Adrenal gland (tissue), 12 donors: Measurements from ENCODE around the gene FSD1. TPM values are rescaled to one million over a fixed set of nuclear protein-coding genes. Genes with fewer than 3 reads are reported as not detected.

Source experiments
- DNase-seq, 7 donors: peaks; one replicate each; pipeline ENCODE4 v3.0.0-alpha.2; 2019 to 2020
- H3K27ac ChIP-seq, 5 donors: fragments of 200-600 bp; sonication (generic) in 4 of 5; 1 replicate in 3 of 5; 2 replicates in 2 of 5; pipeline versions ENCODE4 v1.5.1 to v1.8.0; 2016 to 2020; ENCODE audit warnings: mild to moderate bottlenecking in 1 of 5
- H3K27me3 ChIP-seq: fragments of 200-600 bp; 2 replicates; pipeline ENCODE4 v1.8.0; 2021
- H3K36me3 ChIP-seq, 2 donors: fragments of 200-600 bp; replicated peaks in 1 of 2; 1 replicate in 1 of 2; 2 replicates in 1 of 2; pipeline versions ENCODE4 v1.5.1 to v1.8.0; 2018 to 2022
- H3K4me1 ChIP-seq, 2 donors: fragments of 200-600 bp; replicated peaks in 1 of 2; 1 replicate in 1 of 2; 2 replicates in 1 of 2; pipeline versions ENCODE4 v1.5.1 to v1.8.0; 2018 to 2021
- H3K4me3 ChIP-seq, 4 donors: fragments of 200-600 bp; sonication (generic) in 3 of 4; one replicate each; pipeline ENCODE4 v1.5.1; 2016 to 2018
- H3K9me3 ChIP-seq, 3 donors: fragments of 200-600 bp; sonication (generic) in 1 of 3; replicated peaks in 1 of 3; 1 replicate in 2 of 3; 2 replicates in 1 of 3; pipeline versions ENCODE4 v1.5.1 to v1.8.0; 2016 to 2021
- CTCF ChIP-seq, 6 experiments: fragments of 450-650 bp in 4 of 6; fragments of 200-600 bp in 2 of 6; sonication (generic) in 1 of 6; IDR thresholded peaks; 1 replicate in 5 of 6; 2 replicates in 1 of 6; pipeline versions ENCODE4 v1.5.1 to v1.8.0; 2016 to 2021; ENCODE audit warnings: antibody characterized with exemption in 6 of 6, mild to moderate bottlenecking in 2 of 6, moderate library complexity in 1 of 6
- POLR2A ChIP-seq, 2 donors: fragments of 450-650 bp; IDR thresholded peaks; one replicate each; pipeline ENCODE4 v1.6.1; 2017; ENCODE audit warnings: antibody characterized with exemption in 2 of 2, mild to moderate bottlenecking in 2 of 2, moderate library complexity in 1 of 2
- WGBS, 4 donors: extraction: QIAGEN DNeasy Blood & Tissue Kit in 2 of 4; methylation state at CpG; one replicate each; pipeline versions ENCODE4 v1.1.5 to v1.1.7; 2013 to 2017; 5-methylcytosine and 5-hydroxymethylcytosine counted together
- intact Hi-C, 2 donors: fragments of 100-400 bp; cut with DNase I; formaldehyde crosslinking; loops; one replicate each; pipeline versions ENCODE4 v1.14.1 to v1.15.0; 2022 to 2023
- polyA plus RNA-seq, 3 donors: library from polyadenylated mRNA; stranded (reverse); fragments of 200-250 nt in 2 of 3; fragments of 350-450 nt in 1 of 3; fragmentation: Illumina TruSeq in 1 of 3; extraction: RNeasy Lipid Tissue Mini Kit (QIAGEN cat#74804) in 1 of 3; gene quantifications; one replicate each; pipeline ENCODE4 v1.2.3, GENCODE V29; 2013 to 2014
- total RNA-seq, 9 donors: library from RNA; depleted of rRNA in 4 of 9; stranded (reverse); fragments of >200 nt in 4 of 9; fragments of 120-200 nt in 1 of 9; fragmentation: NEBNext Ultra II Directional in 1 of 9; extraction: Animal tissue kit (Norgen Biotek cat#: 25700) in 1 of 9; gene quantifications; one replicate each; pipeline versions ENCODE4 v1.1.0 to v1.2.4, GENCODE V29; 2013 to 2023
- donor health status: healthy with polysubstance abuse.
- donor health status: Bipolar disorder and iron deficiency.
- donor health status: DM: yes; HTN: yes; CAD: no.
- donor health status: DM: no; HTN: no; CAD: no.
- donor health status: DM: no; HTN: no; CAD: no.
- donor health status: DM: yes; HTN: yes; CAD: no.

The FSD1 gene
- total and polyA plus RNA-seq, 12 donors = 0.34 to 7.2 (median 1.2) TPM; not detected in 3

GRCh38 chr19:4359627-4360000, 55.2 kb downstream of the FSD1 start:
- 77 to 83% (median 80%) methylated on average over 4 to 13 of the region's 13 CpGs for WGBS, 4 donors
- Histone ChIP-seq H3K4me3 (no peak overlapping the region), H3K27ac (peak overlapping the region in 2 of 5 donors; percentile 78 to 83), H3K27me3 (no peaks in the 10 kb centered on the region), H3K36me3 (peaks cover 0 to 62% of the 10 kb centered on the region in 2 donors), H3K4me1 (peaks cover 13 to 18% of the 10 kb centered on the region in 2 donors), H3K9me3 (no peaks in the 10 kb centered on the region)
- intact Hi-C loops = no loop called here
- peak in 3 of 7 donors; percentile 17 to 34 (median 31) for DNase-seq
- TF ChIP-seq CTCF (IDR thresholded peaks at IDR 0.05) (no peak), POLR2A (IDR thresholded peaks at IDR 0.05) (no peak)

DNA sequence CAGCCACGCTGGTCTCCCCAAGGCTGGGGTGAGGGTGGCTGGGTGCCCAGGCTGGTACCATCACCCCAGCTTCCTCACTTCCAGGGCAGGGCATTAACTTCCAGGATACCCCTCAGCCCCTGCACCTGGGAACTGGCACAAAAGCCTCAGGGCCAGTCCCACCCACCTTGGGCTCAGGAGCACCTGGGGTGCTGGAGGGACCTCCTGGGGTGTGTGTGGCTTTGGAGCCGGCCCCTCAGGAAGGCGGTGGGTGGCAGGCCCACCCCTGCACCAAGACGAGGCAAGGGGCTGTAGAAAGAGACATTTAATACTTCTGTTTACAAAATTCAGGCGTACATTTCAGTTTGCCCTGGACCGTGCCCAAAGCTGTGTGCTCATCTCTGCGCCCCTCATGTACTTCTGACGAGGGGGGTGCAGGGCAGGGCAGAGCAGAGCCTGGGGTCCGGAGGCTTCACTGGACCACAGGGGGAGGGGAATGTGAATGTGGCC, 55.7 kb downstream of the FSD1 start:
- DNase-seq = peak in 1 of 7 donors; percentile 36
- H3K9me3 ChIP-seq = no peaks in the 10 kb centered on the region
- H3K27me3 ChIP-seq = no peaks in the 10 kb centered on the region
- intact Hi-C loops = loop anchor here in 1 of 2 donors (5.0 kb wide), 1 partner anchor 37 kb away; no protein-coding TSS in a partner anchor
- no peak overlapping the region for H3K4me3 ChIP-seq
- WGBS, 4 donors = 75 to 84% (median 79%) methylated on average over 8 to 9 of the region's 9 CpGs
- peaks cover 0 to 65% of the 10 kb centered on the region in 2 donors for H3K36me3 ChIP-seq
- no peak for TF ChIP-seq CTCF (IDR thresholded peaks at IDR 0.05)
- no peak for TF ChIP-seq POLR2A (IDR thresholded peaks at IDR 0.05)
- peak overlapping the region in 4 of 5 donors; percentile 53 to 83 (median 76) for H3K27ac ChIP-seq
- peaks cover 13 to 18% of the 10 kb centered on the region in 2 donors for H3K4me1 ChIP-seq

DNA sequence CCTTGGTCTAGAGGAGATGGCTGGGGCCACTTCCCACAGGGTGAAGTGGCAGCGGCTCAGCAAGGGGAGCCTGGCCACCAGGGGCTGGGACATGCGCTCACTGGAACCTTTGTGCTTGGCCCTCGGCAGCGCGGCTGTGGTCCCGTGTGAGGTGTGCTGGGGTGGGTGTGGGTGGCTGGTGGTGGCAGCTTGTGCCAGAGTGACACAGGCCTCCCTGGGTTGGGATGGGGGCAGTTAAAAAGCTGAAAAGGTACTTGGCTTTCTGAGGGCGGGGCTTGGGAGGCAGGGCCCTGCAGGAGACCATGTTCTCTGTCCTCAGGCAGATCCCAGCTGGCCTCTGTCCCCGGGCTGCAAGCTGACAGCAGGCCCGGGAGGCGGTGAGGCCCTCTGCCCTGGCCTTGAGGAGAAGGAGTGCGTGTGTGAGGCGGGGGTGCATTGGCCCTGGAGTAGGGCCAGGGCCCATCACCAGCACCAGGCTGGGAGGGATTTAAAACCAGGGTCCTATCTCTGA, 56.3 kb downstream of the FSD1 start:
- peaks cover 0 to 70% of the 10 kb centered on the region in 2 donors for H3K36me3 ChIP-seq
- no peak for TF ChIP-seq POLR2A (IDR thresholded peaks at IDR 0.05)
- peak in 1 of 6 experiments; percentile 23 for TF ChIP-seq CTCF (IDR thresholded peaks at IDR 0.05)
- H3K4me1 ChIP-seq = peaks cover 13 to 18% of the 10 kb centered on the region in 2 donors
- H3K4me3 ChIP-seq = no peak overlapping the region
- H3K27ac ChIP-seq = peak overlapping the region; percentile 29 to 83 (median 75)
- 44 to 48% (median 46%) methylated on average over 9 to 12 of the region's 12 CpGs for WGBS, 4 donors
- DNase-seq = peak; percentile 68 to 90 (median 86)
- no peaks in the 10 kb centered on the region for H3K27me3 ChIP-seq
- H3K9me3 ChIP-seq = no peaks in the 10 kb centered on the region
- intact Hi-C loops = loop anchor here in 1 of 2 donors (5.0 kb wide), 1 partner anchor 37 kb away; no protein-coding TSS in a partner anchor

DNA sequence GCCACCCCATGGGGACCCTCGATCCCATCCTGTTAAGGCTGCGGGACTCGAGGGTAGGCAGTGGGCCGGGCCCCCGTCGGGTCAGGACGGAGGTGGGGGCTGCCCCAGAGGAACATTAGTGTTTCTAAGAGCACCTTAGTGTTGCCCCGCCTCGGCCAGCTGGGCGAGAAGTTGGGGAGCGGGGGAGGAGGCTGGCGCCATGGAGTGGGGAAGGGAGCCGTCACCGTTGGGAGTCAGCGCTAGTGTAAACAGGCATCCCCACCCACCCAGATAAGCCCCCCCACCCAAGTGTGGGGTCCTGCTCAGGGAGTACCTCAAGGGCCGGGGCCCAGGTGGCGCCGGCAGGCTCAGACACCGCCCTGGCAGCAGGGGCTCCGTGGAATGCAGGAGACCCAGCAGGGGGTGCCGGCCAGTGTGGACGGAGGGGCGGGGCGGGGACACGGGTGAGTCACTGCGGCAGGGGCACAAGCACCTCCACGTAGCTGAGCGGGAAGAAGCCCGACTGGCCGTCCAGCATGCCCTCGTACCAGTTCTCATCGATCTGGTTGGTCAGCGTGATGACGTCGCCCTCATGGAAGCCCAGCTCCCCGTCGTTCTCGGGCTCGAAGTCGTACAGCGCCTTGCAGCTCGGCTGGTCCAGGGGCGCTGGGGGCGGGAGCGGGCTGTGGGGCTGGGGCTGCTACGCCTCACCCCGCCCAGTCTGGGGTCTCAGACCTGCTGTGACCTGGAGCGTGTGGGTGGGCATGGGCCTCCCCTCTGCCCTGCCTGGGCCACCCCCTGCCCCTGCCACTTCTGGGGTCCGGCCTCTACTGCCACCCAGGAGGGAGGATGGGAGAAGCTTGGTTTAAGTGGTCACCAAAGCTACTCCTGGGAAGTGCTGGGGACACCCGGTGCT, 57.0 kb downstream of the FSD1 start:
- DNase-seq = peak; percentile 62 to 80 (median 71)
- 31 to 69% (median 61%) methylated on average over 12 to 50 of the region's 50 CpGs for WGBS, 4 donors
- Histone ChIP-seq H3K4me3 (no peak overlapping the region), H3K27me3 (no peaks in the 10 kb centered on the region), H3K9me3 (no peaks in the 10 kb centered on the region), H3K27ac (peak overlapping the region; percentile 29 to 83 (median 75)), H3K36me3 (peaks cover 0 to 77% of the 10 kb centered on the region in 2 donors), H3K4me1 (peaks cover 13 to 18% of the 10 kb centered on the region in 2 donors)
- TF ChIP-seq CTCF (IDR thresholded peaks at IDR 0.05) (no peak), POLR2A (IDR thresholded peaks at IDR 0.05) (no peak)
- intact Hi-C loops = loop anchor here in 1 of 2 donors (5.0 kb wide), 1 partner anchor 36 kb away; no protein-coding TSS in a partner anchor
